Urothelium cell line (cell line): ENCODE measurements around the gene AKAP8.
"Not testable (repeated sequence)": the region's sequence is repeated elsewhere in the genome, so short reads cannot be mapped to it uniquely, and the experiment has no call there.

Experiments used
- DNase-seq: peaks from one replicate; pipeline ENCODE4 v3.0.0; 2011; ENCODE audit warnings: low spot score, mixed read lengths
- FAIRE-seq: peaks from 2 replicates; lab custom pipeline; 2011; peaks lifted over from hg19 to GRCh38; lab: Jason Lieb, UNC

Gene AKAP8

DNA sequence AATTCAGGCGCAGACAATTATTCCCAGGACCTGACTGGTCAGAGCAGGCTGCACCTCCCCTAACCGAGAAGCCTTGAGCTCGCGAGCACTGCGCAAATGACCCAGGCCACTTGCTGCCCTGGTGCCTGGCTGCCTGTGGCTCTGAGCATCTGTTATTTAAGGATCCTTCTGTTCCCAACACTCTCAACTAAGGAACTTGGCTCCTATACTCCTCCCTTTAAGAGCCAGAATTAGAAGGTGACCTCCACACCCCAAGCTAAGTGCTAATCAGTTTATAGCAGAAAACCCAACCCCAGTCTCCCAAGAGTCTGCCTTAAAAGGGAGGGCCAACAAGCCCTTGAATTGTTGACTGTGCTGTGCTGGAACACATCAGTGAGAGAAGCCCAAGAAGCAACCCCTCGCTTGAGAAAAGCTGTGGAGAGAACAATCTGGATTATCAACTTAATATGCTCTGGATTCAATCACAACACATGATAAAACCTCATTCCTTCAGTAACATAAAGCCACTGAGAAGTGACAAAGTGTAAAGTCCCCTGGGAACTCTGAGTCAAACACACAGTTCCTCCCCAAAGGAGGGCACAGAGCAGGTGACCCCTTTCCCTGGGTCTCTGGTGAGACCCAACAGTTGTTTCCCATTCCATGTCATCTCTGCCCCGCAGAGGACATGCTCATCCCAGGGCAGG lies 24.7 kb upstream of the AKAP8 start:
- no peak for DNase-seq
- FAIRE-seq = no peak

DNA sequence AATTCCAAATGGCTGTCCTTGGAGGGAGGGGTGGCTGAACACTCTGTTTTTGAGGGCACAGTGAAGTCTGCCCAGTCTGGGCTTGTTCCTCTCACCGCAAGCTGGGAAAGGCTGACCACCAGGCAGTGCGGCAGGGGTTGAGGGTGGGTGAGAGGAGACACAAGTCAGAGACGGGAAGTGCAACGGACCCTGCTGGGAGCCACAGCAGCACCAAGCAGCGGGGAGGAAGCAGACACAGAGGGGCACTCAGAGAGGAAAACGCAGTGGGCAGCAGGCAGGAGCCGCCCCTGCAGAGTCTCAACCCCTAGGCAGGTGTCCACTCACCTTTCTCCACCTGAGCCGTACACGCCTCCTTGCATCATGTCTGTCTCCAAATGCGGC lies 23.6 kb upstream of the AKAP8 start:
- FAIRE-seq (no peak), DNase-seq (no peak)

DNA sequence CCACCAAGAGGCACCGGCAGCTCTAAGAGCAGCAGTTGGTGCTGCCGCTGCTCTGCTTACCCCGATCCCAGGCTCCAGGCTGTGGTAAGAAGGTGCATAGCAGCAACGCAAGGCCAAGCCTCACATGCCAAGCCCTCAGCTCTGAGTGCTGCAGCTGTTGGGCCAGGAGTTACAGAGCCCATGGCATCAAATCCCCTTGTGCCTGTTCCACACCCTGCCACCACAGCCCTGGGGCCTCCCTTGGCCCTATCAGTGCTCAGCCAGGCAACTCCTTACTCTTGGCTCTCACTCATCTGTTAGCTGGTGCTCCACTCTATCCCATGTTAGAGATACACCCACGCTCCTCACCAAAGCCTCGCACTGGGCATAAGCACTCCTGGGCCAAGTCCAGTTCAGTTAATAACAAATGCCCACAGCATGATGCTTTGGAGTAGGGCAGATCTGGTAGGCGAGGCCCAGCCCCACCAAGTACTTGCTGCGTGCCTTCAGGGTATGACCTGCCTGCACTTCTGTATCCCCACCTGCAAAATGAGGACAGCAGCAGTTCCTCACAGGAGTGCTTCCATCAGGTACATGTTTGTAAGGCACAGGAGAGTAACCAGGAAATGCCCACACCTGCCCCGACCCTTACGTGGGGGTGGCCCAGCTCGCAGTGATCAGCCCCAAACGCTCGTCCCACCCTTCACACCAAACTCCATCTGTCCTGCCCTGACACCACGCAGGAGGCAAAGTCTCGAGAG lies 23.0 kb upstream of the AKAP8 start:
- FAIRE-seq (no peak), DNase-seq (no peak)

DNA sequence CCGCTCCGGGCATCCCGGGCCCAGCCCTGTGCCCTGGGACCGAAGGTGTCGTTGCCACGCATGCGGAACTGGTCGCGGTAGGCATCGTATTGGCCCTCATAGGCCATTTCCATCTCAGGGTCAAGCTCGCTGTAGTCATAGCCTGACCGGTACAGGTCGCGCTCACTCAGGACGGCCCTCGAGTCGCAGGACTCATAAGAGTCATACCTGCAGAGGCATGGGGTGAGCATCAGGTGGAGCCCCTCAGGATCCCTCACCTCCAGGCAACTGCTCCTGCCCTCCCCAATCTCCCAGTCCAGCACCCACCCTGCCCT lies 21.8 kb upstream of the AKAP8 start:
- FAIRE-seq (no peak), DNase-seq (no peak)

DNA sequence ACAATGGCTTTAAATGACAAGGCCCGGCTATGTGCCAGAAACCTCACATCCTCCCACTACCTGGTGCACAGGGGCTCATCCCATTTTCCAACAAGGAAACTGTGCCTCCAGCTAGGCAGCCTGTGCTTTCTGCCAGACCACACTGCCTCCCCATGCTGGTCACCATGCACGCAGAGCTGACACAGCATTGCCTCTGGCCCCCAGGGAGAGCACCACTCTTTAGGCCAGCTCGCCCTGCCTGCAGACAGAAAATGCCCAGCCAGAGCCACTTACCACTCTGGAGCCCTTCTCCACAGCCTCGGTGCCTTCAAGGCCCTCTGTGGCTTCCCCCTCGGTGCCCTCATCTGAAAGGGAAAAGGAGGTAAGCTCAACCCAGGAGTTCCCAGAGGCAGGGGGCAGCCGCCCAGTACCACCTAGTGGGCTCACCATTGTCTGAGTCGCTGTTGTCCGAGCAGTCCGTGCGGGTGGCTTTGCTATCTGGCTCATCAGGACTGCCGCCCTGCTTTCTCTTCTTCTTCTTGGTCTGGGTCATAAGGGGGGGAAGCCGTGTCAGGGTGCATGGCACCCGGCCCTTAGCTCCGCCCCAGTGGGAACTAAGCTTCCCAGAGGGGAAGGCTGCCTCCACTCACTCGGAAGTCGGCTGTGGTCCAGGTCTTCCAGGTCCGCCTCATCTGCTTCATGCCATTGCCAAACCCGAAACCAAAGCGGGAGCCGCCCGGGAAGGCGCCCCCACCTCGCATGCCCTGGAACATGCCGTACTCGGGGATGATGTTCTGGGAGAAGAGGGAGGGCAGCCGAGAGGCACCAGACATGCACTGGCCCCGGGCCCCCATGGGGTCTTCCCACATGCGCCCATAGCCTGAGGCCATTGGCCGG lies 21.2 kb upstream of the AKAP8 start:
- FAIRE-seq (no peak), DNase-seq (no peak)

DNA sequence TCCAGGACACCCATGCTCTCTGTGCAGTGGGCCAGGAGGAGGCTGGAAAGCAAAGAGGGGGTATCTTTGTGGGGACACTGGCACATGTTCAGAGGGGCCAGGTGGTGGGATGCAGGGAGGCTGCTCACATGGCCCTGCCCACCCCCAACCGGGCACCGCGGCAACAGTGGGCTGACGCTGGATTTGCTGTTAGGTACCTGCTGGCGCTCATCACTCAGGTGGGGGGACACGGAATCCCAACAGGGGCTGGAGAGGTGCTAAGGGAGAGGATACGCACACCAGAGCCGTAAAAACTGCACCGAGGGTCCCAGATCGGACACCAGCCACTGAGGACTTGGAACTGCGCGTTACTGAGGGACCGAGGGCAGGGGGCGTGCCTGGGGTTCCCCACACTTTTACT lies 20.0 kb upstream of the AKAP8 start:
- FAIRE-seq (no peak), DNase-seq (no peak)

DNA sequence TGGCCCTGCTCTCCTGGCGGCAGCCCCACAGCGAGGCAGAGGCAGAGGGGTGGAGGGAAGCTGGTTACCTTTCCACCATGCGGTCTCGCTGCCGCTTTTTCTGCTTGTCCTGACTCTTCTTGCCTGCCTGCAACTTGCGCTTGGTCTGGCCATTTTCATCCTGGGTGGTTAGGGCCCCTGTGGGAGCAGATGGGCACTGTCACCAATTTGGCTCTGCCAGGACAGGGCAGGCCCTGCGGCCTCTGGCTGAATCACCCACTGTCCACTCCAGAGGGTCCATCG lies 19.6 kb upstream of the AKAP8 start:
- FAIRE-seq = no peak

DNA sequence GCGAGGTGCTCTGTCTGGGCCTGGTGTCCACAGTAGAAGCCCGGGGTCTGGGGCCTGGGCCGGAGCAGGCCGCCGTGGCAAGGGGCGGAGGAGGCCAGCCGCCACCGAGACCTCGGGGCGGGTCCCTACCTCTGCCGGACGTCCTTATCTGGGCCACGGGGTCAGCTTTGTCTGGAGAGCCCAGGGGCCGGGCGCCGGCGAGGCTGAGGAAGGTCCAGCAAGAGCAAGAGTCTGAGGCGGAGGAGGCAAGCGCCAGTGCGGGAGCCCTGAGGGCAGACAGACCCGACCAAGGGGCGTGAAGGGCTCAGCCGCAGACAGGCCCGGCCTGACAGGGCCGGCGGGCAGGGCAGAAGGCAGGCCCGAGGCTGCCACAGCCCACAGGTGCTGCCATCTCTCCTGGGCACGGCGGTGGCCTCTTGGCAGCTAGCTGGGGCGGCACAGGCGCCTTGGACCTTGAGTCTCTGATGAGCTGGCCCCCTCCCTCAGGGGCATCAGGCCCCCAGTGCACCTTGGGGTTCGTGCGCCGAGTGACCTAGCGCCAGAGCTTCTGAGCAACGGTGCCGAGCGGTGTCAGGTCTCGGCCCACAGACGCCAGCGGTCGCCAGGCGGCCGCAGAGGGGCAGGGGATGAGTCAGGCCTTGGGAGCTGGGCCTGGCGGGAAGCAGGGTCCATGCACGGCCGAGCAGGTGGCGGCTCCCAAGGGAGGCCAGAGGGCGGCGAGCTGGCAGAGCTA lies 19.1 kb upstream of the AKAP8 start:
- DNase-seq (no peak), FAIRE-seq (no peak)

More for the DNA sequence above, 19.6 kb upstream of the AKAP8 start:
- no peak for DNase-seq

DNA sequence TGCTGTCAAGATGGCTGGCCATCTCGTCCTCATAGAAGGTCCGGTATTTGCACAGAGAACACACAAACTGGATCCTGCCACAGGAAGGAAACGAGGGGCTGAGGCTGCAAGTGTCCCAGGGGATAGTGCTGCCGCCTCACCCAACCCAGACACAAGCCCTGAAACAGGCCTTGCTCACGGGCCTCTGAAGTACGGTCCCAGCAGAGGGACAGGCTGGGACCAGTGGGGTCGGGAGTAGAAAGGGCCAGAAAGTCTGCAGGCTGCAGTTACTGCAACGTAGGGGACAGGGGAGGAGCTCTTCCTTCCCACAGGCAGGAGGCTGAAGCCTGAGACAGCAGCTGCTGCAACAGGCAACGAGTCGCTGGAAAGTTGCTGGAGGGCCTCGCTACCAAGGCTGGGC lies 18.2 kb upstream of the AKAP8 start:
- DNase-seq = no peak
- FAIRE-seq = no peak

DNA sequence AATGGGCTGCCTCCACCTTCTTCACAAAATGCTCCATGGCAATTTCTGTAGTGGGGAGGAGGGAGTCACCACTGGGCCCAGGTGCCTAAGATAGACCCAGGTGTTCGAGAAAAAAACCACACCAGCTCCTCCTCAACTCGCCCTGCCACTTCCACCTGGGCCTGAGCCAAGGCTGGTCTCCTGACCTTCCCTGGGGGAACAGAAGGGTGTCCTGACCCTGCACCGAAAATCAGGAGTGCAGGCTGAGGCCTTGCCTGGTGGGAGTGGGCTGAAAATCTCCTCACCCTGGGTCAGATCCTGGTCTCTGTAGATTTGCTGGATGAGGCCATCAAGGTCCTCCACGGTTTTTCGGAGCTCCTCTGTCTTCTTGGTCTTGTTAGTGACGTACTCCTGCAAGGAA lies 17.6 kb upstream of the AKAP8 start:
- FAIRE-seq = no peak

DNA sequence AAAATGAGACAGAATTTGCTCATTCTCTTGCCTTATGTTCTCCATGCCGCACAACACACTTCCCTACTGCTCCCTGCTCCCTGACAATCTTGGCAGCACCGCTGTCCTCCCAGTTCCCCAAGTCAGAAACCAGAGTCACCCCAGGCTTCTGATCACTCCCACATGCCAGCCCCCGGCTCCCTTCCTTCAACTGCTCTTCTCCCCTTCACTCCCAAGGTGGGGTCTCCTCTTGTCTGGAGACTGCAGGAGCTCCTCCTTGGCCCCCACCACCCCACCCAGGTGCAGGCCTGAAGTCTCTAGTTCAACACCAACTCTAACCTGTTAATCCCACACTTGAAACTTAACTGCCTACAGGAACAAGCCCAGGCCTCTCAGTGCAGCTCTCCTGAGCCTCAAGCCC lies 16.8 kb upstream of the AKAP8 start:
- no peak for DNase-seq

More for the DNA sequence above, 17.6 kb upstream of the AKAP8 start:
- no peak for DNase-seq

DNA sequence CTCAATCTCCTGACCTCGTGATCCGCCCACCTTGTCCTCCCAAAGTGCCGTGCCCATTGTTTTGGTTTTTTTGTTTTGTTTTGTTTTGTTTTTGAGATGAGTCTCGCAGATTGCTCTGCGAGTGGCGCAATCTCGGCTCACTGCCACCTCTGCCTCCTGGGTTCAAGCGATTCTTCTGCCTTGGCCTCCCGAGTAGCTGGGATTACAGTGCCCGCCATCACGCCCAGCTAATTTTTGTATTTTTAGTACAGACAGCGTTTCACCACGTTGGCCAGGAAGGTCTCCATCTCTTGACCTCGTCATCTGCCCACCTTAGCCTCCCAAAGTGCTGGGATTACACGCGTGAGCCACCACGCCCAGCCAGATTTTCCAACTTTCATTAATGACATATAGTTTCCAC lies 15.7 kb upstream of the AKAP8 start:
- not testable (repeated sequence) for FAIRE-seq, DNase-seq

More for the DNA sequence above, 16.8 kb upstream of the AKAP8 start:
- no peak for FAIRE-seq

DNA sequence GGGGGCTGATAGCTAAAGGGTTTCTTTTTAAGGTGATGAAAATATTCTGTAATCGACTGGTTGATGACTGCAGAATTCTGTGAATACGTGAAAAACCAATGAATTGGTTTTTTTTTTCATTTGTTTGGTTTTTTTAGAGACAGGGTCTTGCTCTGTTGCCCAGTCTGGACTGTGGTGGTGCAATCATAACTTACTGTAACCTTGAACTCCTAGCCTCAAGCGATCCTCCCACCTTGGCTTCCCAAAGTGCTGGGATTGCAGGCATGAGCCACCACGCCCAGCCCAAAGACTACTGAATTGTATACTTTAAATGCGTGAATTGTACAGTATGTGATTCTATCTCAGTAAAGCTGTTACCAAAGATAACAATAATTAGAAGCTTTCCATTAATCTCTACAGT lies 14.8 kb upstream of the AKAP8 start:
- DNase-seq (no peak), FAIRE-seq (no peak)

DNA sequence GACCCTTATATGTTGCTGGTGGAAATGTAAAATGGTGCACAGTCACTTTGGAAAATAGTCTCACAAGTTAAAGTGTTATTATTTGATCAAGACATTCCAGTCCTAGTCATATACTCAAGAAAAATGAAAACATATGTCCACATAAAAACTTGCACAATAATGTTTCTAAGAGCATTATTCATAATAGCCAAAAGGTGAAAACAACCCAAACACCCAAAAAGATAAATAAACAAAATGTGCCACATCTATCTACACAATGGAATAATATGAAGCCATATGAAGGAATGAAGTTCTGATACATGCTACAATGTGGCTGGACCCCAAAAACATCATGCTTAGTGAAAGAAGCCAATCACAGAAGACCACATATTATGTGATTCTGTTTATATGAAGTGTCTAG lies 14.4 kb upstream of the AKAP8 start:
- FAIRE-seq (no peak), DNase-seq (no peak)

DNA sequence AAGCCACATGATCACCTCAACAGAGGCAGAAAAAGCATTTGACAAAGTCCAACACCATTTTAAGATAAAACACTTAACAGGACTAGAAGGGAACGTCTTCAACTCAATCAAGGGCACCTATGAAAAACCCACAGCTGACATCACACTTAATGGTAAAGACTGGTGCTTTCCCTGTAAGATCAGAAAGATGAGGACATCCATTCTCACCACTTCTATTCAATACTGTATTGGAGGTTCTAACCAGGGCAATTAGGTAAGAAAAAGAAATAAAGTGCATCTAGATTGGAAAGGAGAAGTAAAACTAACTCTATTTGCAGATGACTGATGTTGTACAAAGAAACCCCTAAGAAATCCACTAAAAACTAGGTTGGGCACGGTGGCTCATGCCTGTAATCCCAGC lies 11.2 kb upstream of the AKAP8 start:
- FAIRE-seq (no peak), DNase-seq (no peak)

DNA sequence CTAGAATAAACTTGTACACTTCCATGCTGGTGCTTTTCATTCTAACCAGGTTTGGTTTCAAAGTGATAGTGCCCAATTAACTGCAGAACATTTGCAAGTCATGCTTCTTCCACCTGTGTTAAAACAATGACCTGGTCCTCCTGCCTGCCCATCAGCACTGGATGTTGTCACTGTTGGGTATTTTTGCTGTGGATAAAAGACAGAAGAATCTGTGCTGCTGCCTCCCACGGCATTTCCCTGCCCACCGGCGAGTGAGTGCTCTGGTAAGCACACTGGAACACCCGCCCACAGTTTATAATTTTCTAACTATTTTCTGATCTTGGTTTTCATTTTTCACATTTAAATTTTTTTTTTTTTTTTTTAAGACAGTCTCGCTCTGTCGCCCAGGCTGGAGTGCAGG lies 2.3 kb upstream of the AKAP8 start:
- no peak for FAIRE-seq
- no peak for DNase-seq

DNA sequence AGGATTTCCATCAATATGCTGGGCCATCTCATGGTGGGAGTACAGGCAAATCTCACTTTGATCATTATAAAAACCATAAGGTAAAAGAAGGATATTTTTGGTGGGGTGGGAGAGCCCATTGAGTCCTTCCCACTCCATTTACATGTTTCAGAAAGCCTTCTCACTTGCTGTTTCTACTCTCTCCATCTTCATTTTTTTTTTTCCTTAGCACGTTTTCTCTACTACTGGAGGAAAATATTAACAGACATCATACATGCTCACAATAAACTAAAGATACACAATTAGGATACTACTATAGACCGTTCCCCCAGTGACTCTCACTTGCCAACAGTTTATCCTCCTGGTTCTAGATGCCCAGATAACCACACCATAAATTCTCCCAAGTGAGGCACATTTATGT lies 1.8 kb upstream of the AKAP8 start:
- no peak for FAIRE-seq

DNA sequence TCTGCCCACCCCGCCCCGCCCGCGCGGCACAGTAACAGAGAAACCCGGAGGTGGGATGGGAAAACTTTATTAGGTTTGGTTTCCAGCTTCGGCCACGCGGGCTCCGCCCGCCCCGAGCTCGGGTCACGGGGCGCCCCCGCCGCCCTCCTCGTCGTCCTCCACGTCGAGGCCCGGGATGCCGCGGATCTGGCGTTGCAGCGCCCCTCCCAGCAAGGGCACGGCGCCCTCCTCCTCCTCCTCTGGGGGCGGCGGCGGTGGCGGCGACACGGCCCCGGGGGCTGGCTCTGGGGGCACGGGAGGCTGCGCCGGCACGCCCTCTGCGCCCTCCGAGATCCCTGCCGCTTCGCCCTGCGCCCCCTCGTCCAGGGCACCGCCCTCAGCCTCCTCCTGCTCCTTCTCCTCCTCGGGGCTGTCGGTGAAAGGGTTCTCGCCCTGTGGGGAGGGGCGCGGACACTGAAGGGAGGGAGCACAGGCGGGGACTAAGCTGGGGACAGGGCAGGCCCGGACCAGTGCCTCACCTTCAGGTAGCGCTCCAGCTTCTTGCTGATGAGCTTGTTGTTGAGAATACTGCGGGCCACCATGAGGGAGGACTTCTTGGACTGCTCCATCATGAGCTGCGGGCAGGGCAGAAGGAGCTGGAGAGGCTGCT lies 536 bp upstream of the AKAP8 start:
- FAIRE-seq = no peak
- DNase-seq = peak; percentile 62

More for the DNA sequence above, 1.8 kb upstream of the AKAP8 start:
- DNase-seq = no peak

DNA sequence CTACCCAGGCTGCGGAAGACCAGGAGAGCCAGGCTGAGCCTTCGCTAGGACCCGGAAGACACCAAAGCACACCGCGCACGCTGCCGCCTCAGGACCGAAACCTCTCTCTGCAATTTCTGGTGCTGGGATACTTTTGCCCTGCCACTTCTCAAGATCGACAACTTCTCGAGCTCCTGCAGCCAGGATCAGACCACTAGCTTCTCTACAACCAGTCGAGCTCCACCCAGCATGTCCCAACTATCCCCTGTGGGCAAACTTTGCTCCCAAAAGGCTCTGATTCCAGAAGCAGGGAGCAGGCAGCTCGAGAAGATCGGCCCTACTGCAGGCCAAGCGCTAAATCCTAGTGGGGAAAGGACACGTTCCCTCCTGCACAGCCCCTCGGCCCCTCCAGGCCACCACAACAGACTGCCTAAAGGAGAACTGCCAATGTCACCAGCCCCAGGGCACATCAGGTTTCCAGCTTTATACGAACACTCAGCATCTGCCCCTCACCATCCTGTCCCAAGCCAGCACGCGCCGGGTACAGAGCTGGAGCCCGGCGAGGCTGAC lies 979 bp downstream of the AKAP8 start:
- DNase-seq (peak; percentile 14), FAIRE-seq (no peak)

DNA sequence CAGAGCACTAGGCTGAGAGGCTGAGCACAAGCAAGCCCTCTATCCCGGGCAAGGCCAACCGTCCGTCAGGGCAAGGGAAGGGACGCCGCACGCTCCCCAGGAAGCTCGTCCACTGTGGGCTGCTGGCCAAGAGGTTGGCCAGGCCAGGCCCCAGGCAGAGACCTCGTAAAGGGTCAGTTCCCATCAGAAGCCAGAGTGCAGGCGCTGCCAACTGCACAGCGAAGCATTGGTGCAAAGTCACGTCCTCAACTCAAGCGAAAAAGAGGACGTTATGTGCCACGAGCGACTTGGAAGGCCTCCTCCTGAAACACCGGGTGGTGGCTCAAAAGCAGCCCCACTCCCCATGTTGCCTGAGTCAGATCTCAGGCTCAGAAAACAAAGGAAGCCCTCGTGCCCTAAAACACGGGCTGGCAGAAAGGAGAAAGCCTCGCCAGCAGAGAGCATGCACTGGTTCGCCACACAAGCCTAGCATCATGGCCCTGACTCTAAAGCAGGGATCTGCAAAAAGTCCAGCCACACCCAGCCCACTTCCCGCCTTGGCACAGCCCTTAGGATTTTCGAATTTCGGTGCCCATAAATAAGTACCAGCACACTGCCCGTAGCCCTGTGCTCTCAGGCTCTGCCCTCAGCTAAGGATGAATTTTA lies 4.7 kb downstream of the AKAP8 start:
- no peak for DNase-seq

More for the DNA sequence above, 4.7 kb downstream of the AKAP8 start:
- no peak for FAIRE-seq
